AG08395 (cell line): ENCODE measurements around the gene PPP1CA.
"Not testable (repeated sequence)": the region's sequence is repeated elsewhere in the genome, so short reads cannot be mapped to it uniquely, and the experiment has no call there.

ENCODE experiments used
- DNase-seq: peaks from one replicate; pipeline ENCODE4 v3.0.0; 2012; ENCODE audit warnings: mixed read lengths, low spot score

PPP1CA gene

DNA sequence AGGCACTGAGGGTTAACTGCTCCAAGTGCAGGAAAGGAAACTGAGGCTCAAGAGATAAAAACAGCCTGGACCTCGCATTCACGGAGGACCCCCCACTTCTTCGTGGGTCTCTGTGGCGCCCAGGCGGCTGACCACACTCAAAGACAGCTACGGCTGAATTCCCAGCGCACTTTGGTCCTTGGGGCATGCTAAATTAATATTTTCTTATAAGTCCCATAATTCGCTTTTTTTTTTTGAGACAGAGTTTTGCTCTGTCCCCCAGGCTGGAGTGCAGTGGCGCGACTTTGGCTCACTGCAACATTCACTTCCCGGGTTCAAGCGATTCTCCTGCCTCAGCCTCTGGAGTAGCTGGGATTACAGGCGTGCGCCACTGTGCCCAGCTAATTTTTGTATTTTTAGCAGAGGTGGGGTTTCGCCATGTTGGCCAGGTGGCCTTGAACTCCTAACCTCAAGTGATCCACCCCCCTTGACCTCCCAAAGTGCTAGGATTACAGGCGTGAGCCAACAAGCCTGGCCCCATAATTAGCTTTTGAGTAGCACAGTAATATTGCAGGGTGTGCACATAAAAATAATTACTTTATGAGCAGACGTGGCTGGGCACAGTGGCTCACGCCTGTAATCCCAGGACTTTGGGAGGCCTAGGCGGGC lies 658 bp upstream of the PPP1CA start:
- DNase-seq = not testable (repeated sequence)

DNA sequence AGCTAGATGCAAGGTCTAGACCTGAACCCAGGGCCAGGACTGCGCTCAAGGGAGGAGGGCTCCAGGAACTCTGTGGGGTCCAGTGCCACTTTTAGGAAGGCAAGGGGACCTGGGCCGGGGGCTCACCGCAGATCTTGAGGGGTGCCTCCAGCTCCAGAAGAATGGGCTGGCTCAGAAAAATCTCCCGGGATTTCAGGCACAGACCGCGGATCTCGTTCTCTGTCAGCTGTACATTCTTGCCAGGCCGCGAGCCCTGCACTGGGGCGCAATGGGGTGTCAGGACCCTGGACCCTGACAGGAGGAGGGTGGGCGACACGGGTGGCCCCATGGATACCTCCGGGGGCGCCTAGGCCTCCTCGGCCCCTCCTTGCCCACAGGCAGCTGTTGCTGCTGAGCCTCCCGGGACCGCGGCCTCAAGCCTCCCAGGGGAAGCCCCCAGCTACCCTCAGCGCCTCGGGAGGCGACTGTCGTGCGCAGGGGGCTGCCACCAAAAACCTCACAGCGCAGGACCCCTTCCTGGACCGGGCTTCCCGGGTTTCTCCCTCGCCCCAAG lies 640 bp downstream of the PPP1CA start:
- no peak for DNase-seq

DNA sequence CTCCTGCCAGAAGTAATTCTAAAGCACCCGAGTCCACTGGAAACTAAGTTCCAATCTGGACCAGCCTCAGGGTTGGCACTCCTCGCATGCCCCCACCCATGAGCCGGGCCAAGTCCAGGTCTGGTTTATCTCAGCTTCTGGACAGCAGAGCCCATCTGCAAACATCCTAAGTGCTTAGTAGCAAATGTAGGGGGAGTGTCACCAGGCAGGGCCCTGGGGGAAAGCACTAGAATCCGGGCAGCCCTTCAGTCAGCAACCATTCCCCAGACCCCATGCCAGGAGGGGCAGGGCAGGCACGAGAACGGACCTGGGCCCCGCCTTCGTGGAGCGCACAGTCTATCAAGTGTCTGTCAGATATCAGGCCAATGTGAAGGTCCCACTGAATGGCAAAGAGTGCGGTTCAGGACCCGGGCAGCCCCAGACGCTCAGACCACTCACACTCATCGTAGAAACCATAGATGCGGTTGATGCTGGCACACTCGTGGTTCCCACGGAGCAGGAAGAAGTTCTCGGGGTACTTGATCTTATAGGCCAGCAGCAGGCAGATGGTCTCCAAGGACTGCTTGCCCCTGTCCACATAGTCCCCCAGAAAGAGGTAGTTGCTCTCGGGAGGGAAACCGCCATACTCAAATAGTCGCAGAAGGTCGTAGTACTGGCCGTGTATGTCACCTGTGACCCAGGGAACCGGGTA lies 1.3 kb downstream of the PPP1CA start:
- DNase-seq = no peak

DNA sequence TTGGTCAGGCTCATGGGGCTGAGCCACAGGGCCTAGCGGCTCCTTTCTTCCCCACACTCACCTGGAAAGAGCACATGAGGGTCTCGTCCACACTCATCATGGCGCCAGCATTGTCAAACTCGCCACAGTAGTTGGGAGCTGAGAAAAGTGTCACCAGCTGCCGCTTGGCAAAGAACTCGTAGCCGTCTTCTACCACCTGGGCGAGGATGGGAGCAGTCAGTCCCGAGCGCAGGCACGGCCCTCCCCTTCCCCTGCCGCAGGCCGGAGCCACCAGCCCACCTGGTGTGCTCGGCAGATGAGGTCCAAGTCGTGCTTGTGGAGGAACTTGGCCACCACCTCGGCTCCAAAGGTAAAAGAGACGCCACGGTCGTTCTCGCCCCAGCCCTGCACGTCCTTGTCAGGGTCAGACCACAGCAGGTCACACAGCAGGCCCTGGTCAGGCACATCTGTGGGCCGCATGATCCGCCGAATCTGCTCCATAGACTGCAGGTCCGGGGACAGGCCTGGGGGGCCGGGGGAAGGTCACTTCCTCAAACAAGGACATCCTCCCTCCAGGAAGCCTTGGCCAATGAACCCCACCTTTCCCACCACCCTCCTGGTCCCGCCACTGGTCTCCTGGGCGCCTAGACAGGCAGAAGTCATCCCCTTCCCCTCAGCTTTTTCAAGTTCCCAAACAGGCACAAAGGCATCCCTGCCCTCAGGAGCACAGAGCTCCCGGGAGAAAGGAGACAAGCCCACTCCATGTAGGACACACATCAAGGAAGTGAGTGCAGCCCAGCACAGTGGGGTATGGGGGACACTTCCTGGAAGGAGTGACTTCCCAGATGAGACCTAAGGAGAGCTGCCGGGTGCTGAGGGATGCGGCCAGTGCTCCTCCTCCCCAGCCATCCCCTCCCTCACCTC lies 2.7 kb downstream of the PPP1CA start:
- DNase-seq = no peak

DNA sequence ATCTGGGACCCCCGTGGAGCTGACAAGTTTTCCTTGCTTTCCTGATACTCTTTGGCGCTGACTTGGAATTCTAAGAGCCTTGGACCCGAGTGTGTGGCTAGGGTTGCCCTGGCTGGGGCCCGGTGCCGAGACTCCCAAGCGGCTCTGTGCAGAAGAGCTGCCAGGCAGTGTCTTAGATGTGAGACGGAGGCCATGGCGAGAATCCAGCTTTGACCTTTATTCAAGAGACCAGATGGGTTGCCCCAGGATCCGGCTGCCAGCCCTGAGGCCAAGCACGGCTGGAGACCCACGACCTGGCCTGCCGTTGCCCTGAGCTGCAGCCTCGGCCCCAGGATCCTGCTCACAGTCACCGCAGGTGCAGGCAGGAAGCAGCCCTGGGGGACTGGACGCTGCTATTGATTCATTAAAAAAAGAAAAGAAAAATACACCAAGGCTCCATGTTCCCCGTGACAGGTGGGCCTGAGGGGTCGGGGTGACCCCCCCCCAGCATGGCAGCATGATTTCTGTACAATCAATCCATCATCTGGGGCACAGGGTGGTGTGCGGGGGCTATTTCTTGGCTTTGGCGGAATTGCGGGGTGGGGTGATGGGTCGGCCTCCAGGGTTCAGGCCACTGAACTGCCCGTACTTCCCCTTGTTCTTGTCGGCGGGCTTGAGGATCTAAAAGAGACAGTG lies 3.5 kb downstream of the PPP1CA start:
- DNase-seq = no peak

DNA sequence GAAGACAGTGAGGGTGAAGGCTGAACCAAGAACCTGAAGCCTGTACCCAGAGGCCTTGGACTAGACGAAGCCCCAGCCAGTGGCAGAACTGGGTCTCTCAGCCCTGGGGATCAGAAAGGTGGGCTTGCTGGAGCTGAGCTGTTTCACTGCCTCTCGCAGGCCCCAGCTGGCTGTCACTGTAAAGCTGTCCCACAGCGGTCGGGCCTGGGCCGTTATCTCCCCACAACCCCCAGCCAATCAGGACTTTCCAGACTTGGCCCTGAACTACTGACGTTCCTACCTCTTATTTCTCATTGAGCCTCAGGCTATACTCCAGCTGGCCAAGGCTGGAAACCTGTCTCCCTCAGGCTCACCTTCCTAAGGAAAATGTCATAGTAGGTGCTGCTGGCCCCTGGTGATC lies 4.1 kb downstream of the PPP1CA start:
- no peak for DNase-seq

DNA sequence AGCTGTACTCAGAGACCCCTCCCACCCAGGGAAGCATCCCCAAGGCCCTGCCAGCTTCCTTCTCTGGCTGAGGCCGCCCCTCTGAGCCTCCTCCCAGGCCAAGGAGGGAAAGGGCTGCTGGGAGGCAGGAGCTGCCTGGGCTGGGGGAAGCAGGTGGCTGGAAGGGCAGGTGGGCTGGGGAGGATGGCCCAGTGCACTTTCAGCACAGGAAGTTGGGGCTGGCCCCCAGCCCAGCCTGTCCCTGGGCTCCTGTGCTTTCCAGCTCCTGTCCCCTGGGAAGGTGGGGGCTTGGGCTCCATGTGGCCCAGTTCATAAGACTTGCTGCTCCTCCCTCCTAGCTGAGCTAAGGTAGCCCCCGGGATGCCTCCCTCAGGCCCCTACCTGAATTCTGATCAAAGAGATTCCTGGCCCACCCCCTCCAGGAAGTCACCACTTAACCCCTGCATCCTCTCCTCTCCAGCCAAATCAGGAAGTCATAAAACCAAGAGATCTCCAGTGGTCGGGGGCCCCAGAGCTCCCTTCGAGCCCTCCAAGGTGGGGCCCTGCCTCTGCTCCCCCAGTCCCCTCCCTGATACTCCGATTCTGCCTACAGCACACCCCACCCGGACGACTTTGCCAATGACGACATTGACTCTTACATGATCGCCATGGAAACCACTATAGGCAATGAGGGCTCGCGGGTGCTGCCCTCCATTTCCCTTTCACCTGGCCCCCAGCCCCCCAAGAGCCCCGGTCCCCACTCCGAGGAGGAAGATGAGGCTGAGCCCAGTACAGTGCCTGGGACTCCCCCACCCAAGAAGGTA lies 4.9 kb downstream of the PPP1CA start:
- DNase-seq = no peak

DNA sequence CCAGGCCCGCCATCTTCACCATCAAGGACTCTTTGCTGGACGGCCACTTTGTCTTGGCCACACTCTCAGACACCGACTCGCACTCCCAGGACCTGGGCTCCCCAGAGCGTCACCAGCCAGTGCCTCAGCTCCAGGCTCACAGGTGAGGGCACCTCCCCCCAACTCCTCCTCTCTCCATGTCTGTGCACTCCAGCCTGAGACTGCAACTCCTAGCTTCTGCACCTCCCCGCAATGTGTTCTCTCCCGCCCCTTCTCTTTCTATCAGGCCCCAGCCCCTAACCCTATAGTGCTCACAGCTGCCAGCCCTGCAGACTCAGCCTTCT lies 5.4 kb downstream of the PPP1CA start:
- DNase-seq = no peak

DNA sequence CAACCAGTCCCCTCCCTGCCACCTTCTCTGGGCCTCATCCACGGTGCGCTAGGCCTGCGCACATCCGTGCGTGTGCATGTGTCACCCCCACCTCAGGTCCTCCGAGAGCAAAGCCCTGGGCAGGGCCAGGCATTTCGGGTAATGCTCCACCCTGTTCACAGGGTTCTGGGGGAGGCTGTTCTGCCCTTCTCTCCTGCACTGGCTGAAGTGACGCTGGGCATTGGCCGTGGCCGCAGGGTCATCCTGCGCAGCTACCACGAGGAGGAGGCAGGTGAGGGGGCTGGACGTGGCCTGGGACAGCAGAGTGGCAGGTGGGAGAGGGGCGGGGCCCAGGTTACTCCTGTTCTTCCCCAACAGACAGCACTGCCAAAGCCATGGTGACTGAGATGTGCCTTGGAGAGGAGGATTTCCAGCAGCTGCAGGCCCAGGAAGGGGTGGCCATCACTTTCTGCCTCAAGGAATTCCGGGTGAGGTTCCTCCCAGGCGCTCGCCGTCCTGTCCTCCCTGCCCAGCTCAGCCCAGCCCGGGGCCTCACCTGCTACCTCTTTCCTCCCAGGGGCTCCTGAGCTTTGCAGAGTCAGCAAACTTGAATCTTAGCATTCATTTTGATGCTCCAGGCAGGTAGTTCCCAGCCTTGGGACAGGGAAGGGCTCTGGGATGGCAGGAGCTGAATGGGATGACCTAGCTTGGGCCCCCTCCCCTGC lies 6.0 kb downstream of the PPP1CA start:
- DNase-seq = no peak

DNA sequence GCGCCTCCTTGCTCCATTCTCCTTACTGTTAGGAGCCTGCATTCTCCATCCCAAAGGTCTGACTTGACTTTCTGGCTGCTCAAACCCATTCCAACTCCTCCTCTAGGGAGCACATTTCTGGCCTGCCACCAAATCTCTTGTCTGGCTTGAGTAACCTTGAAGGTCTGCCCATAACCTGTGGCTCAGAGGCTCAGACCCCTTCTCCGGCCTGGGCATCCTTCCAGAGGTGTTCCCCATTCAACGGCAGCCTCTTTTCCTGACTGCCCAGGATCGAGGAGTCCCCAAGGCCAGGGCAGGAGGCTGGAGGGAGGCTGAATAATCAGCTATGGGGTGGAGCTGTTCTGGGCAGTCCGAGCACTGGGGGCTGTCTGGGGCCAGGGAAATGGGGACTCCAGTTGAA lies 7.7 kb downstream of the PPP1CA start:
- no peak for DNase-seq

DNA sequence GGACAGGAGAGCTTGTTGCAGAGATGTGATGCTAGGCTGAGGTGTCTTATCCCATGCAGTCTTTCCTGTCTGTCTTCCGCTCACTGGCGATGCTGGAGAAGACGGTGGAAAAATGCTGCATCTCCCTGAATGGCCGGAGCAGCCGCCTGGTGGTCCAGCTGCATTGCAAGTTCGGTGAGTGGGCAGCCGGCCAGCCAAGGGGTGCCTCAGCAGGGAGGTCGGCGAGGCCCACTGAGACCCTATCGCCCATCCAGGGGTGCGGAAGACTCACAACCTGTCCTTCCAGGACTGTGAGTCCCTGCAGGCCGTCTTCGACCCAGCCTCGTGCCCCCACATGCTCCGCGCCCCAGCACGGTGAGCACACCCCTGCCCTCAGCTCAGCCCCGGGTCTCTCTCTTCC lies 8.2 kb downstream of the PPP1CA start:
- DNase-seq = no peak

DNA sequence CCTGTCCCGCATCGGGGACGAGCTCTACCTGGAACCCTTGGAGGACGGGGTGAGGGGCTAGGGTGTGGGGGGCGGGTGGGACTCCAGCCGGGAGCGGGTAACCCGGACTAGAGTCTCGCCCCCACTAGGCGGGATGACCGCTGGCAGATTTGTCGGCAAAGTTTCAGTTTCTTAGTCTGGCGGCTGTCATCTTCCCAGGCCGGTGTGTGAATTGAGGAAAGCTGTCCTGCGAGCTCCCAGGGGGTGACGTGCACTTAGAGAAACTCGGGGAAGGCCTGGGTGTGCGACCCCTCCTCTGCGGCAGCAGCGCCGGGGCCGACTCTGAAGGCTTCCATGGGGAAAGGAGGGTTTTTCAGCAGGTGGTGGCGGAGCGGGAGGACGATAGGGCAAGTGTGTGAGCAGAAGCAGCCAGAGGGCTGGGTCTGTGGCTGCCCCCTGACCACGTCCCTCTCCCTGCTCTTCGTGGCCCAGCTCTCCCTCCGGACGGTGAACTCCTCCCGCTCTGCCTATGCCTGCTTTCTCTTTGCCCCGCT lies 9.4 kb downstream of the PPP1CA start:
- no peak for DNase-seq

DNA sequence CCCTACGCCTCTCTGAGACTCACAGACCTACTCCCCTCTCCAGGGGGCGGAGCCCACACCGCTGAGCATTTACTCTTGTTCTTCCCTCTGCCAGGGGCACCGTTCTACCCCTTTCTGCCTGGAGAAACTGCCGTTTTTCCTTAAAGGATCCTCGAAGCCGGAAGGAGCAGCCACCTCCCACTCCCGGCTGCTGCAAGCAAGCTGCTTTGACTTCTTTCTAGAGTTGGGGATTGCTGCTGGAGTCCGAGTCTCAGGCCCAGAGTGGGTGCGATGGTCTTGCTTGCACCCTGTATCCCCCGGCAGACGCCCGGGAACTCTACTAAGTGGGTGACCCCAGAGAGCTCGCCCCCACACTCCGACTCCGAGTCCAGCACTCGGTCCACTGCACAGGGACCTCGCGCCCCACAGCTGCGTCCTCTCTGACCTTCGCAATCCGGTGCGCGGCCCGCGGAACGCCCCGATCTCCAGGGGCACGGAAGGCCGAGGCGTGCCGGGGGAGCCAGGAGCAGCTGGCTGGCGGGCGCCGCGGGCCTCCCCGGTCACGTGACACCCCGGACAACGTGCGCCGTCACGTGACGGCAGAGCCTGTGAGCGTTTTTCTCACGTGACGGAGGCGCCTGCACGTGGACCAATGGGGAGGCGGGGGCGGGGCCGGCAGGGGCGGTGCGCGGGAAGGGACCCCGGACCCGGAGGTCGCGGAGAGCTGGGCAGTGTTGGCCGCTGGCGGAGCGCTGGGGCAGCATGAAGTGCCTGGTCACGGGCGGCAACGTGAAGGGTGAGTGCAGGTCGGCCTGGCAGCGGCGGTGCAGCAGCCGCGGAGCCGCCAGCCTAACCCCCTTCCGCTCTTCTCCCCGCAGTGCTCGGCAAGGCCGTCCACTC lies 10.1 kb downstream of the PPP1CA start, which contains the start of gene RAD9A:
TSS of gene RAD9A (plus strand) at position 683 of the 879 bp plus-strand sequence. CDS start at position 742, 59 bp downstream.
- DNase-seq = peak; percentile 99

DNA sequence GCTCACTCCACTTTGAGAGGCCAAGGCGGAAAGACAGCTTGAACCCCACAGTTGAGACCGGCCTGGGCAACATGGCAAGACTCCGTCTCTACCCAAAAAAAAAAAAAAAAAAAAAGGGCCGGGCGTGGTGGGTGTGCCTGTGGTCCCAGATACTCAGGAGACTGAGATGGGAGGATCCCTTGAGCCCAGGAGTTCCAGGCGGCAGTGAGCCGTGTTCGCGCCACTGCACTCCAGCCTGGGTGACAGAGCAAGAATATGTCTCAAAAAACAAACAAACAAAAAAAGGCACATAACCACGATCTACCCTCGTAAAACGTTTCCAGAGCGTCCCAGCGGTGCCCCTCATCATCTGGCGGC lies 10.7 kb downstream of the PPP1CA start:
- no peak for DNase-seq

DNA sequence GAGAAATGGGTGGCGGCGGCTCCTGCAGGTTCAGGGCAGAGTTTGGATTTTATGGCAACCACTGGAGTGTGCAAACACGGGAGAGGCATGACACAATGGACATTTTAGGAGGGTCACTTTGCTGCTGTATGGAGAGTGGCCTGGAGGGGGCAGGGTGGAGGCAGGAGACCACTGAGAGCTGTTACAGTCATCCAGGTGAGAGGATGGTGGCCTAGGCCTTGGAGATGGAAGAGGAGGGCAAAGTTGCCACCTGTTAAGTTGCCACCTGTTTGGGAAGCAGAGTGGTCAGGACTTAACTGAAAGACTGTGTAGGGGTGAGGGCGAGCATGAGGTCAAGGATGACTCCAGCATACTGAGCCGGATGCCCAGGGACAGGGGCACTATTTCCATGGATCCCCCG lies 12.2 kb downstream of the PPP1CA start:
- DNase-seq = peak; percentile 41

DNA sequence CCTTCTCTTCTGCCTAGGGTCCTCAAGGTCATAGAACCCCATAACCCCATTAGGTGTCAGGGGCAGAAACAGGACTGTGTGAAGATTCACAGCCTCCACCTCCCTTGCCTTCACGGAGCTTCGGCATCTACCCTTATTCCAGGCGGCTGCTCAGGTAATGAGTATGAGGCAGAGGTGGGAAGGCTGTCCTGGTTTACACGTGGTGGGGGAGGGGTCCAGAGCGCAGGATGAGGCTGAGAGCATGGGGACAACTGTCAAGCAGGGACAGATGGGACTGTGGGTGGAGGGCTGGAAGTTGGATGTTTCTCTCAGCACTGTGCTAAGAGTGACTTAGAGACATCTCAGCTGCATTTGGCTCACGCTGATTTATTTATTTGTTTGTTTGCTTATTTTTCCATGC lies 14.1 kb downstream of the PPP1CA start:
- DNase-seq = no peak

DNA sequence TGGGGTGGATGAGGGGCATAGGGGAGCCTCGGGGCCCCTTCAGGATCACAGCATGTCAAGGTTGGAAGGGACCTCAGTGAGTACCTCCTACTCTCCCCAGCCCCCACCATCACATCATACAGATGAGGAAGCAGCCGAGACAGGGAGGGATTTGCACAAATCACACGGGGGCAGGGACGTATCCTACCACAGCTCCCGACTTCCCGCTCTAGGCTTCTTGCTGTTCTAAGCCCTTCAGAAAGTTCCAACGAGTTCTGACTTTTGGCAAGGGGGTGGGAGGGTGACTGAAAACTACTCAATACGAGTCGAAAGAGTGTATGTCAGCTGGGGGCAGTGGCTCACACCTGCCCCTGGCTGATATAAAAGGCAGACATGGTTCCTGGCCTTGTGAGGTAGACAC lies 14.6 kb downstream of the PPP1CA start:
- DNase-seq = no peak

DNA sequence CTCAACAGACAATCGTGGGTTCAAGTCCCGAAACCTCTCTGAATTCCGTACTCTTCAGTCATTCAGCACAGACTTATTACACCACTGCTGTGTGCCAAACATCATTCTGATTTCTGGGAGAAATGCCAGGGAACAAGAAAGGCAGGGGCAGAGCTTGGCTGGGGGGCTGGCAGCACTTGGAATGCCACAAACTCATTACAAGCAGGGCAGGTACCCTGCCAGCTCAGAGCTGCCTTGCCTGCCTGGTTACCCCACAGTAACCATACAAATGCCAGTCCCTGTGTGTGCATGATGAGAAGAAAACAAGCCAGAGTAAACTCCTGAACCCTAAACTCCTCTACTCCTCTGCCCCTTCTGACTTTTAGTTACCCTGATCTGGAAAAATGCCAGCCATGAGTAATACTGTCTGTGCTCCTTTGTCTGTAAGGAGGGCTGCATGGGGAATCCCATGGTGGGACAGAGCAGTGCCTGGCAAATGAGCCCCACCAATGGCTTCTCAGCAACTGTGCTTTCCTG lies 16.7 kb downstream of the PPP1CA start:
- no peak for DNase-seq
